NT2/D1 (cell line): ENCODE results near the gene MBD3L5.

Experiments used
- SUZ12 ChIP-seq: IDR thresholded peaks from 2 replicates; pipeline ENCODE4 v1.6.1; 2011; ENCODE audit not compliant: insufficient read length, insufficient read depth; ENCODE audit errors: extremely low read depth
- YY1 ChIP-seq: IDR thresholded peaks from 2 replicates; pipeline ENCODE4 v1.6.1; 2011; ENCODE audit not compliant: insufficient read length, insufficient read depth
- ZNF274 ChIP-seq: IDR thresholded peaks from 2 replicates; pipeline ENCODE4 v1.6.1; 2011; ENCODE audit warnings: mild to moderate bottlenecking, low read depth, low read length

- no peak for TF ChIP-seq ZNF274
- TF ChIP-seq YY1: no peak
- no peak for TF ChIP-seq SUZ12
Measured at GRCh38 chr19:7007859-7008258, 22.5 kb upstream of the MBD3L5 start.
